Adipocyte (in vitro differentiated cells): ENCODE results near the gene SLX4IP.
A peak's percentile ranks its signal among the peaks of the same experiment; 100 is the strongest.

Experiments
- DNase-seq: peaks from one replicate; pipeline ENCODE4 v3.0.0-alpha.2; 2015; ENCODE audit warnings: low read depth
- H3K27me3 ChIP-seq: replicated peaks from 2 replicates; pipeline ENCODE4 v1.7.0; 2013; ENCODE audit warnings: mild to moderate bottlenecking, low read length, moderate library complexity; ENCODE audit not compliant: control insufficient read depth, insufficient read depth
- H3K36me3 ChIP-seq: 2 replicates; pipeline ENCODE4 v1.7.0; 2013; ENCODE audit warnings: low read length, mild to moderate bottlenecking, moderate library complexity; ENCODE audit not compliant: control insufficient read depth, insufficient read depth, severe bottlenecking
- H3K4me1 ChIP-seq: 2 replicates; pipeline ENCODE4 v1.7.0; 2013; ENCODE audit warnings: mild to moderate bottlenecking, low read length, moderate library complexity; ENCODE audit not compliant: control insufficient read depth, insufficient read depth
- H3K4me3 ChIP-seq: 2 replicates; pipeline ENCODE4 v1.7.0; 2013; ENCODE audit warnings: mild to moderate bottlenecking, low read length, moderate library complexity
- H3K9ac ChIP-seq: 2 replicates; pipeline ENCODE4 v1.7.0; 2013; ENCODE audit warnings: mild to moderate bottlenecking, low read length, moderate library complexity
- H3K9me3 ChIP-seq: 2 replicates; pipeline ENCODE4 v1.7.0; 2013; ENCODE audit warnings: mild to moderate bottlenecking, low read length, moderate library complexity; ENCODE audit not compliant: control insufficient read depth

SLX4IP gene

DNA sequence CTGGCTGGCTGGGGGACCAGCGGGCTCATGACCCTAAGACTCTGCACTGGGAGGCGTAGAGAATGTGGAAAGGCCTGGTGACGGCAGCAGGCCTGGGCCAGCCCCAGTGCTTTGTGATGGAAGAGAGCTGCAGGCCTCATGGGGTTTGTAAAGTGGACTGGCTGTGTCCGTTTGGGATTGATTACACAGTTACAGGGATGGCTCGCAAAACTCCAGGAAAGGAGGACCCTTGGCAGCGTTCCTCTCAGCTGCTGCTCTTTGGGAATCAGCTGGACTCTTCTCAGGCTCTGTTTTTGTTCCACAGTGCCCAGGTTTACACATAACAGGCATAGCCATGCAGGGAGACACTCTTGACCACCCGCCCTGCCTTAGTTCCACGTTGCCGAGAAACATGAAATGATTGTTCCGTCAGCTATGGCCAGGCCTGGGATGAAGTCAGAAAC, 89.0 kb downstream of the SLX4IP start:
- no peaks in the 10 kb centered on the region for H3K9me3 ChIP-seq
- peaks cover 23% of the 10 kb centered on the region for H3K4me1 ChIP-seq
- peak overlapping the region; percentile 25 for H3K9ac ChIP-seq
- H3K36me3 ChIP-seq, result no peaks in the 10 kb centered on the region
- no peak overlapping the region for H3K4me3 ChIP-seq
- H3K27me3 ChIP-seq, result no peaks in the 10 kb centered on the region
- no peak for DNase-seq

DNA sequence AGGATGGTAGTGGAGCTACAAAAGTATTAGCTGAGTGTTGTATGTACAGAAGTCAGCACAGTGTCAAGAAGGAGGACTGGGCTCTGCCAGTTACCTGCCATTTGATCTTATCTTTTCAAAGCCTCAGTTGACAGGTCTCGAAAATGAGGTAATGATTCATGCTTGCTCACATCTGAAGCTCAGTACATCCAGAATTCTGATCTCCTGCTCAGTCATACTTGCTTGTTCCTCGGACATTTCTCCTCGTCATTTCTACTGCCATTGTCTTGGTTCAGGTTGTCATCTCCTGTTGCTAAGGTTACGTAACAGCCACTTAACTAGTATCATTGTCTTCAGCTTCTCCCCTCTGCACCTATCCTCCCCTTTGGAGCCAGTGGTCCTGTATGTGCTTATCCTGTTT, 89.5 kb downstream of the SLX4IP start:
- Histone ChIP-seq H3K4me3 (no peak overlapping the region), H3K27me3 (no peaks in the 10 kb centered on the region), H3K36me3 (no peaks in the 10 kb centered on the region), H3K9me3 (no peaks in the 10 kb centered on the region), H3K4me1 (peaks cover 23% of the 10 kb centered on the region), H3K9ac (peak overlapping the region; percentile 25)
- no peak for DNase-seq

DNA sequence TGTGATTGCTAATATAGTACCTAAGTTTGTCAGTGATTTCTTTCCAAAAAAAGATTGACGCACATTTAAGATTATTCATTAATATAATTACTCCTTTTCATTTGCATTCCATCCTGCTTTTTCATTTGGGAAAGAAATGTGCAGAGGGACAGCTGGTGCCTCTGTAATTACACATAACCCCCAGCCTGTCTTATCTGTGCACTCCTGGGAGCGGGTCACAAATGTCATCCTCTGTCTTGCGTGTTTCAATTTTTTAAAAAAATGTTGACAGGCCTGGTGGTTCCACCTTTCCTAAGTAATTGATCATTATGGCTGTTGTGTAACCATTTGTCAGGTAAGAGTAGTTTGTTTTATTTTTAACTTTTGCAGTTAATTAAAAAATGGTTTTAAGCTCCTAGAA, 92.7 kb downstream of the SLX4IP start:
- no peaks in the 10 kb centered on the region for H3K27me3 ChIP-seq
- H3K9ac ChIP-seq, result no peak overlapping the region
- H3K9me3 ChIP-seq, result no peaks in the 10 kb centered on the region
- no peak overlapping the region for H3K4me3 ChIP-seq
- peaks cover 13% of the 10 kb centered on the region for H3K4me1 ChIP-seq
- DNase-seq, result no peak
- H3K36me3 ChIP-seq, result no peaks in the 10 kb centered on the region

DNA sequence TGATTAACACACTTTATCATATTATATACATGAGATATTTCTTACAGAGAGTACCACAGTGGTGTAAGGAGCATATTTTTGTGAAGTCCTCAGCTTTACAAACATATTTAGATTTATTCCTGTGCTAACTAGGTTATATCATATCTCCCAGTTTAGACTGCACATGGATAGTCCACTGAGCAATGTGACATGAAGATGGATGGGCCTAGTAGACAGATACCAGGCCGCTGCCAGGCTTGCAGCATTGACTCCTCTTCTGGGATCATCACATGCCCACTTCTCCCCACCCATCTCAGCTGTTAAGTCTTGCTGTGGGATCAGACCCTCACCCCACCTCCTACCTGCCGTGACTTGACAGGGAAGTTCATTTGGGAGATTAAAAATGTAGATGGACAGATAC, 95.8 kb downstream of the SLX4IP start:
- H3K9me3 ChIP-seq, result no peaks in the 10 kb centered on the region
- no peaks in the 10 kb centered on the region for H3K36me3 ChIP-seq
- H3K4me1 ChIP-seq, result no peaks in the 10 kb centered on the region
- no peaks in the 10 kb centered on the region for H3K27me3 ChIP-seq
- H3K9ac ChIP-seq, result no peak overlapping the region
- no peak for DNase-seq
- no peak overlapping the region for H3K4me3 ChIP-seq

DNA sequence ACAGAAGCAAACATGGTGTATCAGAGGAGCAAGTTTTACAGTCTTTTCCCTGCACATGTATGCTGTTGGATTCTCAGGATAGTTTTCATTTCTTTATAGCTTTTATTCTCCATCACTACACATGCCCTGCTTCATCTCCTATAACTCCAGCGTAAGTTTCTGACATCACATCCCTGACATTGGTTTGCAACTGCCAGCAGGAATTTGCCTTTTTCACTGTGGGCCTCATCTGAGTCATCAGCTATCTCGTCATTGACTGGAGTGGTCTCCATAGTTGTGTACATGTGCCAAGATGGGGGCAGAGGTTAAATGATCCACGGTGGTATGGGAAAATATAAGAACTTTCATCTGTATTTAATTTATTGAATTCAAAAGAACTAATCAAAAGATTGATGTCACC, 96.7 kb downstream of the SLX4IP start:
- H3K9me3 ChIP-seq, result no peaks in the 10 kb centered on the region
- H3K9ac ChIP-seq, result no peak overlapping the region
- H3K4me3 ChIP-seq, result no peak overlapping the region
- H3K4me1 ChIP-seq, result peaks cover 6% of the 10 kb centered on the region
- DNase-seq, result no peak
- H3K27me3 ChIP-seq, result no peaks in the 10 kb centered on the region
- H3K36me3 ChIP-seq, result no peaks in the 10 kb centered on the region

DNA sequence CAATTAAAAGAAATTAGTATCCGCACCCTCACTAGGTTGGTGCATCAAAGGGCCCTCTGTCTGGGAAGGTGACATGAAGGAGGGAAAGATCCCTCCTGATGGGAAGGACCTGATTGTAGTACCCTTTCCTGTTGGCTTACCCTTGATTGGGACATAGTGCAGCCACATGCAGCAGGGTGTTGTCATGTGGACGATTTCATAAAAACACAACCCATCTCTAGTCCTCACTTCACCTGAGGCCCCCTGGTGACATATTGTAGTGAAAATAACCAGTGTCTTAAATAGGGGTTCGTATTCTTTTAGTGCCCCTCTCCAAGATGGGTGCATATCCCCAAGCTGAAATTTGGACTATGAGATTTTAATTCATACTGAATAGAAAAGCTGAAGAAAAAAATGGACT, 97.3 kb downstream of the SLX4IP start:
- H3K4me1 ChIP-seq, result peaks cover 6% of the 10 kb centered on the region
- no peak overlapping the region for H3K9ac ChIP-seq
- no peaks in the 10 kb centered on the region for H3K9me3 ChIP-seq
- H3K4me3 ChIP-seq, result no peak overlapping the region
- no peaks in the 10 kb centered on the region for H3K27me3 ChIP-seq
- H3K36me3 ChIP-seq, result no peaks in the 10 kb centered on the region
- DNase-seq, result no peak

DNA sequence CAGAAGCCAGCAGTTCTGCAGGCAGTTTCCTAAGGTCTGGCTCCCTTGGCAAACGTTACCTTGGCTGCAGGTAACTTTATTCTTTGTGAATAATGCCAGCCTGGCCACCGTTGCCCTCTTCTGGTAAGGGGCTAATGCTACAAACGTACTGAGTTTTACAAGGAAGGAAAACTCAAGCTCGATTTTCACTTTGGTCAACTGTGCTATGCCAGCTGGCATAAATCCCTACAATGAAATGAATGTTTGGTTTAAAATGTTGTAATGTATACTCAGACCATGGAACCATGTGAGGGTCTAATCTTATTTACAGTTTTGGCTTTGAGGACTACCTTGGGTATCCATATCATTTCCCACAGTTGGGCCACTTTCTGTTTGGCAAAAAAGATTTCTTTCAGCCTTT, 101.4 kb downstream of the SLX4IP start:
- DNase-seq, result peak; percentile 57
- Histone ChIP-seq H3K27me3 (no peaks in the 10 kb centered on the region), H3K9ac (no peak overlapping the region), H3K36me3 (no peaks in the 10 kb centered on the region), H3K9me3 (no peaks in the 10 kb centered on the region), H3K4me1 (peaks cover 27% of the 10 kb centered on the region), H3K4me3 (no peak overlapping the region)

DNA sequence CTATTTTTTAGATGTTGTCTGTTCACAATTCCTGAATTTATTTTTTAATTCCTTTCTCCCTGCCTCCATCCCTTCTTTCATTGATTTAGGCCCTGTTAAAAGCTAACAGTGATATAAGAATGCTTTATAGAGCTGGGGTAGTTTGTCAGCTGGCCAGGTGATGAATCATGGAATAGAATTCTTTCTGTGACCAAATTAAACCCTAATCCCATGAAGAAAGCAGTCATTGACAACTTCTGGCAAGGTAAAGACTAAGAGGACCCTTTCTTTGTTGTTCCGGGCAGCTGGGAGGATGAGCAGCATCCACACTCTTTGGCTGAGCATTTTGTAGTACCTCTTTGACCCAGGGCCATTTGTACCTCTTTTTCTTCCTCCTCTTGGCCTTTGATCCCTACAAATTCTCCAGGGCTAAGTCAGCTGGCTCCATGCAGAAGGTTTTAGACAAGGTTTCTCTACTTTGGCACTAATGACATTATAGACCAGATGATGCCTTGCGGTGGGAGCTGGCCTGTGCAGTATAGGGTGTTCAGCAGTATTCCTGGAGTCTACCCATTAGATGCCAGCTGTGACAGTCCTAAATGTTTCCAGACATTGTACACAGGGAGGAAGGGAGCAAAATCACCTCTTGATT, 102.9 kb downstream of the SLX4IP start:
- peaks cover 31% of the 10 kb centered on the region for H3K4me1 ChIP-seq
- H3K27me3 ChIP-seq, result no peaks in the 10 kb centered on the region
- no peak overlapping the region for H3K9ac ChIP-seq
- H3K36me3 ChIP-seq, result no peaks in the 10 kb centered on the region
- H3K9me3 ChIP-seq, result no peaks in the 10 kb centered on the region
- no peak overlapping the region for H3K4me3 ChIP-seq
- peak; percentile 22 for DNase-seq

DNA sequence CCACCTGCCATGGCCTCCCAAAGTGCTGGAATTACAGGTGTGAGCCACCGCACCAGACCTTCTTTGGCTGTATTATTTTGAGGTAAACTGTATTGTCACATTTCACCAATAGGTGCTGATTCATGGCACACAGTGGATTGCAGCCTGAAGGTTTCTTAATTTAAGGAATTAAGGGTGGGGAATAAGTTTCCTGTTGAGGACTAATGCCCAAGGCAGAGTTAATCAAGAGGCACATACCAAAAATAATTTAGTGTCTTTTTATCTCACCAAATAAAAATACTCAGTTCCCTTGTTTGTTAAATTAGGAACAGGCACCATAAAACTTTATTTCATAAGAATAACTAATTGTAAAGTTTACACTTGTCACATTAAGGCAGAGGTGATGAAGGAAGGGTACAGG, 103.7 kb downstream of the SLX4IP start:
- Histone ChIP-seq H3K9me3 (no peaks in the 10 kb centered on the region), H3K4me3 (no peak overlapping the region), H3K36me3 (no peaks in the 10 kb centered on the region), H3K4me1 (peaks cover 31% of the 10 kb centered on the region), H3K9ac (no peak overlapping the region), H3K27me3 (no peaks in the 10 kb centered on the region)
- DNase-seq, result no peak

DNA sequence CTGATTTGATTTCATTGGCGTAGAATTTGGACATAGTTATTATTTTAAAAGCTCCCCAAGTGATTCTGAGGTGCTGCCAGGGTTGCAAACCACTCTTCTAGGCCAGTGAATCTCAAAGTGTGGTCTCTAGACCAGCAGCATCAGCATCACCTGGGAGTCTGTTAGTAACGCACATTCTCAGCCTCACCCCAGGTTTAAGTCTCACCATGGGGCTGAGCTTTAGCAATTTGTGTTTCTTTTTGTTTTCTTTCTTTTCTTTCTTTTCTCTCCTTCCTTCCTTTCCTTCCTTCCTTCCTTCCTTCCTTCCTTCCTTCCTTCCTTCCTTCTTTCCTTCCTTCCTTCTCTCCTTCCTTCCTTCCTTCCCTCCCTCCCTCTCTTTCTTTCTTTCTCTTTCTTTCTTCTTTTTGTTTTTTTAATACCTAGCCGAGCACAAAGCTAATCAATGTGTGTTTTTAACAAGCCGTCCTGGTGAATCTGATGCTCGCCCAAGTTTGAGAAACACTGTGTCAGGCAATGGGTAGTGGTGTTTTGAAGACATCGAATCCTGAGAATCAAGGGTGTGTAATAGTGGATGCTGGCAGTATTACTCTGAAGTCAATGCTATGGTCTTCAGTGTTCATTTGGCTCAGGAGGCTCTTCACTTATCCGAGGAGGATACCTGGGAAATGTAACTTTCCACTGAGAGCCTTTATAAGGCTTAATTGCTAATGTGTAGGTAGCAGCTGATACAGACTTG, 104.9 kb downstream of the SLX4IP start:
- DNase-seq, result no peak
- Histone ChIP-seq H3K4me3 (peak overlapping the region; percentile 46), H3K36me3 (no peaks in the 10 kb centered on the region), H3K9me3 (no peaks in the 10 kb centered on the region), H3K9ac (no peak overlapping the region), H3K4me1 (peaks cover 31% of the 10 kb centered on the region), H3K27me3 (no peaks in the 10 kb centered on the region)

DNA sequence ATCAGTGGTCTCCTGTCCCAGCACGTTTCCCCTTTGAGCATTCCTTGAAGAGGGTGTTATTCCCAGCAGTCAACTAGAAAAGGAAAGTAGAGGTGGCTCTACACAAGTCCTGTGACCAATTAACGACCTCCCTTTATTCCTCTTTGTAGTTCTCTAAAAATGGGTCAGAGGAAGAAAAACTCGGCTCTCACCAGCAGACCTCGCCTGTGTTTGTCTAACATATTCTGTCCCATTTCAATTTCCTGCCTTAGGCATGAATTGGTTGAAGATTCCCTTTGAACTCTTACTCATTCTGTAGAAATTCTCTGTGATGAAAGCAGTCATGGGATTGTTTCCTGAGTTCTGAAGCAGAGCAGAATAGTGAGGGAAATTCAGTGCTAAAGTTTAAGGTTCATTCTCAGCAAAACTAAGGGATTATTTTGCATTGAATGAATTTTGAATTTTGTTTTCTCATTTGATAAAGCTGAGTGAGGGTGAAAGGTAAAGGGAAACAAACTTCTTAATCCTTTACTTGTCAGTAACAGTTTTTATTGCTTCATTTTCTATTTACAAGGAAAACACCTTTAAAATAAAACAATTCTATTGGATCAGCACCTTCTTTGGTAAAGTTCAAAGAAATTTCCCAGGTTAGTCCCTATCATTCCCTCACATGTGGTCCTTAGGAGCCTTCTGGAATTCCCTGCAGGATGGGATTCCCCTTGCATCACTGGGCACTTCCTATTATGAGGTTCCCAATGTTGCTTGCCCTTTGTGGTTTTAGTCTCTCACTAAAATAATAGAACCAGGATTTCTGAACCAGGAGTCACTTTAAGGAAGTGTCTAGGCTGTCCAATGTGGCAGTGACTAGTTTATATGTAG, 105.8 kb downstream of the SLX4IP start:
- H3K9ac ChIP-seq, result peak overlapping the region; percentile 17
- H3K9me3 ChIP-seq, result no peaks in the 10 kb centered on the region
- DNase-seq, result peak; percentile 92
- H3K36me3 ChIP-seq, result no peaks in the 10 kb centered on the region
- no peaks in the 10 kb centered on the region for H3K27me3 ChIP-seq
- H3K4me3 ChIP-seq, result peak overlapping the region; percentile 46
- H3K4me1 ChIP-seq, result peaks cover 31% of the 10 kb centered on the region
